GM21717 (cell line): Measurements from ENCODE around the gene CABLES1.

Experiments
- ATAC-seq: cut with Tn5 transposase; IDR thresholded peaks from one replicate; pipeline ENCODE4 v1.9.1; 2021; ENCODE audit warnings: mild to moderate bottlenecking, moderate library complexity; ENCODE audit not compliant: unreplicated experiment

CABLES1 gene

DNA sequence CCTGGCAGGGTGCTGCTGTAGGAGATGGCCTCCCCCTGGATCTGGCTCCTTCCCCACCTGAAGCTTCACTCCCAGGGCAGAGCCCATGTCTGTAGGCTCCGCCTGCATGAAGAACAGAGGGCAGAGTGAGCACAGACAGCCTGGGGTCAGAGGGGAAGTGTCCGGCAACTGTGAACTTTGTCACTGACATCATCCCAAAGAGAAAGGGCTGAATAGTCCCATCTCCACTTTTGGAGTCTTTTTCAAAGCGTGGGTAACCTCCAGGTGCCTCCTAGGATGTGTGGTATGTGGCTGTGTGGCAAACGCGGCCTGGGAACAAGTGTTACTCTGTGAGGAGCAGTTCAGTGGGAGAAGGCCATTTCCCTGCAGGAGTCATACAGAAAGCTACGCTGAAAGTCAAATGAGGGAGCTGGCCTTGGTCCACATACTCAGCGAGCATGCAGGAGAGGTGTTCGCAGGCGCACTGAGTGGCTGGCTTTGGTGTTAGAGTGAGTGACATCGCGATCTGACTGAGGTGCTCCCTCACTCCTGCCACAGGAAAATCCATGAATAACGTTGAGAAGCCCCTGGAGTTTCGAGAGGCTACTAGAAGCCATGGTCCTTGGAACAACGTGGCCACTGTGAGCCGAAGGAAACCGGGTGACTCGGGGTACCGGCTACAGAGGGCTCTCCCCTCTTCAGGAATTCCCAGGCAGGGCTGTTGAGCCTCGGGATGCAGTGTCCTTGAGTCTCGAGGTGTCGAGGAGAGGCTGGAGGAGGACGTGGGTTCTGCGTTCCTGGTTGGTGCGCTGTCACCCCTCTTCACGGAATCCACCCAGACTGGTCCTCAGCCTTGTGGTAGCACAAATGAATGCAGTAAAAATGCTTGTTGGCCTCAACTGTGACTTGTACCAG is 54.7 kb downstream of the CABLES1 start:
- ATAC-seq, result no peak

- no peak for ATAC-seq
Measured at GRCh38 chr18:23191232-23191631, 55.9 kb downstream of the CABLES1 start.

- ATAC-seq, result no peak
Measured at GRCh38 chr18:23193742-23194141, 58.5 kb downstream of the CABLES1 start.

- ATAC-seq, result no peak
Measured at GRCh38 chr18:23194155-23194996, 59.1 kb downstream of the CABLES1 start.

GRCh38 chr18:23194997-23195957 is 60.0 kb downstream of the CABLES1 start:
- no peak for ATAC-seq

DNA sequence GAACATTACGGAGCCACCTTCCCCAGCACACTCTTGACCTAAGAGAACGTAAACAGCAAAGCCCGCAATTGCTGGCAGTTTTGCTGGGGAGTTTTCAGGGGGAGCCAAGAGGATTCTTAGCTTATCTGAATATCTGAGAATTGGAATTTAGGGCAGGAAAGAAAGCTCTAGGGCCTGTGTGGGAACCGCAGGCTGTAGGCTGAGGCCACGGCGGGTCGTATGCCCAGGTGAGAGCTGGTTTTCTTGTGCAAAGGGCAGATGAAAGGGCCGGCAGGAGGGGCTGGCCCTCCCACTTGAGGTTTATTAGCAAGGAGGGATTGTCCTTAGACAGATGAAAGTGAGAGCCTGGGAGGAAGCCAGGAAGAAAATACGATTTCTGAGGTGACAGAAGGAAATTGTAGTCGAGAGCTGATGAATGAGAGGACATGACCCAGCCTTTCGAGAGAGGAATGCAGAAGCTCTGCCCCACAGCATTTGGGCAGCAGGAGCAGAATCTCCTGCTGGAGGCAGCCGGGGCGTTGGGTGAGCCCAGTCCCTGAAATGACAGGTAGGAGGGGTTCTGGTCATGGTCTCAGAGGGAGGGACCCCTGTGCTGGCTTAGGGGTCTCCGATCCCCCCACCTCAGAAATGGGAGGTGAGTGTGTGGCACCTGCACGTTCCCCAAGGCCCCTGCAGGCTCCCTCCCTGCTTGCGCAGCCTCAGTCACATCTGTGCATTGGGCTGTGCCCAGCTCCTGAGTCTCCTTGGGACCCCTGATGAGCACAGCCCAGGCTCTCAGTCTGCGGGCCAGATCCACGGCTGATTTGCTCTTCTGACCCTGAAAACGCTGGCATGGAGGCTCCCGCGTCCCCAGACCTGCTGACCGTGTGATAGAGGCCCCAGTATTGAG is 61.1 kb downstream of the CABLES1 start:
- ATAC-seq, result no peak

DNA sequence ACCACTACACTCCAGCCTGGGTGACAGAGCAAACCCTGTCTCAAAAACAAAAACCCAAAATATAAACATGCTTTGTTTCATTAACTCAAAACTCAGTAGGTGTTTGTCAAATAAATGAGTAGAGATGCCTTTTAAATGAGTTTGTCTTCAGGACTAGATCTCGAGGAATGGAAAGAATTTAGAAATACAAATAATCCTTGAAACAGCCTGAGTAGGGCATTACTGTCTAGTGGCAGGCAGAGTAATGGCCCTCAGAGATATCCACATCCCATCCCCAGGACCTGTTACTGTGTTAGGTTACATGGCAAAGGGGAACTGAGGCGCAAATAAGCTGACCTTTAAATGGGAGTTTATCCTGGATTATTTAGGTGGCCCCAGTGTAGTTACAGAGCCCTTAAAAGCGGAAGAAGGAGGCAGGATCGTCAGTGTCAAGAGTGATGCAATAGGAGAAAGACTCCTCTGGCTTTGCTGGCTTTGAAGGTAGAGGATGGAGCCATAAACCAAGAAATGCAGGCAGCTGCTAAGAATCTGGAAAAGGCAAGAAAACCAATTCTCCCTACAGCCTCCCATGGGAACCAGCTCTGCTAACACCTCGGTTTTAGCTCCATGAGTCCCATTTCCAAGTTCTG is 63.0 kb downstream of the CABLES1 start:
- no peak for ATAC-seq

DNA sequence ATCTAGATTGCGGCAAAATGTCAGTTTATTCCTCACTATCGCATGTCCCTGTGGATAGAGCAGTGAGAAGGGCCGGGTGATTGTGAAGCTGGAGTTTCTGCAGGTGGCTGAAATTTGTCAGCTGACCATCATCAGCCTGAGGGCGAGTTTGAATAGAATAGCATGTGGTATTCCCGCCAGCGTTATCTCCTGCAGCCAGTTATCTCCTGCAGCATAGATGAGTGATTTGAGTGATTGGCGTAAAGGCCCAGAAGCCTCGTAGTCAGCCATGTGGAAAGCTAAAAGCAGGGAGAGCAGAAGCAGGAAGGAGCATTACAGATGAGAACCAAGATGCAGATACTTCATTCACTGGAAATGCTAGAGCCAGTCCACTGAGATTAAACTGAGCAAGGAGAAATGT is 65.5 kb downstream of the CABLES1 start:
- ATAC-seq, result no peak

DNA sequence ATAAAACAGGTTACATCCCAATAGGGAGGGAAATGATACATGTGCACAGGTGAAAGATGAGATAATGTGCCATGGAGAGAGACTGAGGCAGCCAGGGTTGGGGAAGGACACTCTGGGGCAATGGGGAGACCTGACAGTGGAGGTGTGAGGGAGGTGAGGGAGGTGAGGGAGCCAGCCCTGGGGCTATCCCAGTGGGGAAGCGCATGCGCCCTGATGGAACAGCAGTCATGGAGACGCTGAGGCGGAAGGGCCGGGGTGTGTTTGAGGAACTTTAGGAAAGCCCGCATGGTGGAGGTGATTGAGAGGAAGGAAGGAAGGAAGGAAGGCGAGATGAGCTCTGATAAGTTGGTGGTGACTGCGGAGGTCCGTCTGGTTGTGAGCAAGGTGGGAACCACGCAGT is 66.5 kb downstream of the CABLES1 start:
- ATAC-seq, result no peak

DNA sequence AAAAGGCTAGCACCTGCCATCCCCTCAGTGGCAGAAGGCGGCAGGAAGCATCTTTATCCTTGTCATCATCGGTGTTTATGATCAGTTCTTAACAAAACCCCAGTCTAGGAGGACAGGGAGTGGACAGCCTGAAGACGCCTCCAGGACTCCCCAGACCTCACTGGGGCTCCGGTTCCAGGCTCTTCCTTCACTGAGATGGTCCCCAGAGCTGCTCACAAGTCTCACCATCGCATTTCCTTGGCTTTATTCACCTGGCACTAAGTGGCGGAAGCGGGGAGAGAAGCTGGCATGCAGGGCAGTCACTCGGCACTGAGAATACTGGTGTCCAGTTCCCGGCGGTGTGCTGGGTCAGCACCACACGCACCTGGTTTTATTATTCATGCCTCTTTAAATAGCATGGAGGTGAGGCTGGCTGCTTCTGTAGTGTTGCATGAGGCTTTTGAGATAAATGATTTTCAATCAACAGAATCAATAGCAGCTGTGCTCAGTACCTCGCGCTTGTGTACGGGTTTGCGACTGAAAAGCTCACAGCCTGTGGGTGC is 68.7 kb downstream of the CABLES1 start:
- ATAC-seq, result no peak

GRCh38 chr18:23204589-23205235 is 69.4 kb downstream of the CABLES1 start:
- no peak for ATAC-seq

- ATAC-seq, result no peak
Measured at GRCh38 chr18:23205980-23206379, 70.7 kb downstream of the CABLES1 start.

GRCh38 chr18:23207191-23207955 is 72.1 kb downstream of the CABLES1 start:
- no peak for ATAC-seq

DNA sequence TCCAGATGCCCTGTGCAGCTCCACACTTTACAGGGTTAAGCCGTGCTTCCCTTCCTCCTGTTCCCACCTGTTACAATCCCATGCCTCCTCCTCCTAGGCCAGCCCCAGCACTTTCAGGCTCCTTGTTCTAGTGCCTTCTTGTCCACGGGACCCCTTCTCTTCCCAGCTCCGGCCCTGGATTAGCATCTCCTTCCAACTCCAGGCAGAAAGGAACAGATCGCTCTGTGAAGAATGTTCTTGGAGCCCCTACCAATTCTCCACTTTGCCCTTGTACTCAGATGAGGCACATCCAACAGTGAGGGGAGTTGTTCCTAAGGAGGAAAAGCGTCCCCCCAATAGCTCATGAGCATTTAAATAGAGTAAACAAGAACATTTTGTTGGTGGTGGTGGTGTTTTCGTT is 72.7 kb downstream of the CABLES1 start:
- ATAC-seq, result no peak

DNA sequence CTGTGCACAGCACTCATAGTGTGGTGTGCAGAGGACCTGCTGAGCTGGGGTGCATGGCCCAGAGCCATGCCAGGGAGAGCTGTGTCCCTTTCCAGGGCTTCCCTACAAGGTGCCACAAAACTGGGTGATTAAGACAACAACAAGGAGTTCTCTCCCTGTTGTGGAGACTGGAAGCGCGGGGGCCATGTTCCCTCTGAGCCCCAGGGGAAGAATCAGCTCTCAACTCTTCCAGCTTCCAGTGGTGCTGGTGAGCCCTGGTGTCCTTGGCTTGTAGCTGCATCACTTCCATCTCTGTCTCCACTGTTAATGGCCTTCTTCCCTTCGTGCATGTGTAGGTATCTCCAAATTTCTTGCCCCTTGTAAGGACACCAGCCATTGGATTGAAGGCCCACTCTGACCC is 73.3 kb downstream of the CABLES1 start:
- ATAC-seq, result no peak

DNA sequence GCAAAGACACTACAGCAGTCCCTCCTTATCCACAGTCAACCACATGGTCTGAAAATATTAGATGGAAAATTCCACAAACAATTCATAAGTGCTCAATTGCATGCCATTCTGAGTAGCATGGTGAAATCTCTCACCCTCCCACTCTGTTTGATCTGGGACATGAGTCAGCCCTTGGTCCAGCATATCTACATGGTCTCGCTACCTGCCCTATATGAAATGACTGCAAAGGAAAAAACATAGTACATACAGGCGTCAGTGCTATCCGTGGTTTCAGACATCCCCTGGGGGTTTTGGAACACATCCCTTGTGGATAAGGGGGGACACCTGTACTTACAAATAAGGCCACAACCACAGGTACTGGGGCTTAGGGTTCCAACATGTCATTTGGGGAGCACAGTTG is 73.7 kb downstream of the CABLES1 start:
- ATAC-seq, result no peak

- ATAC-seq, result no peak
Measured at GRCh38 chr18:23209796-23210195, 74.5 kb downstream of the CABLES1 start.

- no peak for ATAC-seq
Measured at GRCh38 chr18:23210526-23210925, 75.2 kb downstream of the CABLES1 start.
